HG03460 (cell line): ENCODE measurements around the gene PPFIA3.
"Not testable (repeated sequence)": the region's sequence is repeated elsewhere in the genome, so short reads cannot be mapped to it uniquely, and the experiment has no call there.

Source experiments
- ATAC-seq: cut with Tn5 transposase; IDR thresholded peaks from one replicate; pipeline ENCODE4 v1.9.1; 2021; ENCODE audit not compliant: unreplicated experiment

PPFIA3 gene

DNA sequence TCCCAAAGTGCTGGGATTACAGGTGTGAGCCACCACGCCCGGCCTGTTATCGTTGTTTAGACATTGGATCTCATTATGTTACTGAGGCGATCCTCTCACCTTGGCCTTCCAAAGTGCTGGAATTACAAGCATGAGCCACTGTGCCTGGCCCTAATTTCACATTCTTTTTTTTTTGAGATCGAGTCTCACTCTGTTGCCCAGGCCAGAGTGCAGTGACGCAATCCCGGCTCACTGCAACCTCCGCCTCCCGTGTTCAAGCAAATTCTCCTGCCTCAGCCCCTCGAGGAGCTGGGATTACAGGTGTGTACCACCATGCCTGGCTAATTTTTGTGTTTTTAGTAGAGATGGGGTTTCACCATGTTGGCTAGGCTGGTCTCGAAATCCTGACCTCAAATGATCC is 3.9 kb downstream of the PPFIA3 start:
- ATAC-seq: not testable (repeated sequence)

DNA sequence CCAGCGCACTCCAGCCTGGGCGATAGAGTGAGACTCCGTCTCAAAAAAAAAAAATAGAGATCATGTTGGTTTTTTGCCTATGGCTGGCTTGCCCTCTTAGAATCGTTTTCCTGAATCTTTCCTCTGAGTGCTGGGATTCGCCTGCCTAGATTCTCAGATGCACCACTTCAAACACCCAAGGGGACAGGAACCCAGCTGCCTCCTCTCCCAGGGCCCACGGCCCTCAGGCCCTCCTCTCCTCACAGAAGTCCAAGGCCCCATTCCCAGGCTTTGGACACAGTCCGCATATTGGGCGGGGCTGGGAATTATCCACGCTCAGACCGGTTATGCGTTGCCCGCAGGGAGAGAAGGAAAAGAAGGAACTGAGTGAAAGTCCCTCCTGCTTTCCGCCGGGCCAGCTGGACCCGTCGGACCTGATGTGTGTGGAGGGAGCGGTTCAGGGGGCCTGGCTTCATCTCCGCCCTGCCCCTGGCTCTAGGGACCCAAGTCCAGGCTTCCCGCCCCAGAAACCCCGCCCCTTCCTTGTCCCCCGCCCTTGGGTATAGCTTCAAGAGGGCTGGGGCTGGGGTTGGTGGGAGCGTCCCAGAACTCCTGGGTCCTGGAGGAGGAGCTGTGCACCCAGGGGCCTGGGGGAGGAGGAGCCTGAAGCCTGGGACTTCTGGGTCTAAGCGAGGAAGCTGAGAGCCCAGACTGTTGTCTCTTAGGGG is 5.8 kb downstream of the PPFIA3 start:
- no peak for ATAC-seq

DNA sequence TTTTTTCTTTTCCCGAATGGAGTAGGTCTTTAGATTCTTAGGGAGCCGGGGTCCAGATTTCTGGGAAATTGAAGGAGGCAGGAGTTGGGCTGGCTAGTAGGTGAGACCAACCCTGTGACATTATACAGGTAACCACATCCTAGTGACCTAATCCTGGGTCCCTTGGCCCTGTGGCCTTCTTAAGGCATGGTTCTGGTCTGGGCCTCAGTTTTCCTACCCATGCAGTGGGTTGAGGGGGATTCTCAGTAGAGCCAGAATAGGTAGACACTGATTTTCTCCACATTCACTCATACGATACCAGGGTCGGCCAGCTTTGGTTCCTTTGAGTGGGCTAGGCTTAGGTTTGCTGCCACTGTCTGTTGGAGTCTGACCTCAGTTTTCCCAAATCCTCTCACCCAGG is 7.2 kb downstream of the PPFIA3 start:
- no peak for ATAC-seq

DNA sequence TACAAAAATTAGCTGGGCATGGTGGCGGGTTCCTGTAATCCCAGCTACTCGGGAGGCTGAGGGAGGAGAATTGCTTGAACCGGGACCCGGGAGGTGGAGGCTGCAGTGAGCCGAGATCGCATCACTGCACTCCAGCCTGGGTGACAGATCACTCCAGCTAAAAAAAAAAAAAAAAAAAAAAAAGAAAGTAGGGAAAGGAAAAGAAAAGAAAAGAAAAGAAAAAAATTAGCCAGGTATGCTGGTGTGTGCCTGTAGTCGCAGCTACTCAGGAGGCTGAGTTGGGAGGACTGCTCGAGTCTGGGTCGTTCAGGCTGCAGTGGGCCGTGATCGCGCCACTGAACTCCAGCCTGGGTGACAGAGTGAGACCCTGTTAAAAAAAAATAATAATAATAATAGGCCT is 7.9 kb downstream of the PPFIA3 start:
- not testable (repeated sequence) for ATAC-seq

DNA sequence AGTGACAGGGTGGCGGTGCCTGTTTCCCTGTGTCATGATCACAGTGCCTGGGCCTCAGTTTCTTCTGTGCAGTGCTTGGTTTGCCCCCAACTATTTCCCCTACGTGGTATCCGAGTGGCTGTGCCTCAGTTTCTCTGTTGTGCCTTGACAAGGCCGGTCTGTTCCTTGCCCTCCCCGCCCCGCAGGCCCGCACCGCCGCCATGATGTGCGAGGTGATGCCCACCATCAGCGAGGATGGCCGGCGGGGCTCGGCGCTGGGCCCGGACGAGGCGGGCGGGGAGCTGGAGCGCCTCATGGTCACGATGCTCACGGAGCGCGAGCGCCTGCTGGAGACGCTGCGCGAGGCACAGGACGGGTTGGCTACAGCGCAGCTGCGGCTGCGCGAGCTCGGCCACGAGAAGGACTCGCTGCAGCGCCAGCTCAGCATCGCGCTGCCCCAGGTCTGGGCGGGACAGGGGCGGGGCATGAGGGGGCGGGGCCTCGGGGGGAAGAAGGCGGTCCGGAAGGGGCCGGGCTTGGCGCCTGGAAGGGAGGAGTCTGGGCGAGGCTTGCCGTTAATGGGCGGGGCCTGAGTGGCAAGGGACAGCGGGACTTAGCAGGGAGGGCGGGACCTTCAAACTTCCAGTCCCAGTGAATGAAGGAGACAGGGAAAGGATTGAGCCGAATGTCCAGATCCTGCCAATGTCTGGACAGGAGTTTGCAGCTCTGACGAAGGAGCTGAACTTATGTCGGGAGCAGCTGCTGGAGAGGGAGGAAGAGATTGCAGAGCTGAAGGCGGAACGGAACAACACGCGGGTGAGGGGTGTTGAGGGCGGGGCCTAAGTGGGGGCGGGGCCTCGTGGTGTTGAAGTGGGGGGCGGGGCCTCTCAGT is 8.6 kb downstream of the PPFIA3 start:
- peak; percentile 84 for ATAC-seq

DNA sequence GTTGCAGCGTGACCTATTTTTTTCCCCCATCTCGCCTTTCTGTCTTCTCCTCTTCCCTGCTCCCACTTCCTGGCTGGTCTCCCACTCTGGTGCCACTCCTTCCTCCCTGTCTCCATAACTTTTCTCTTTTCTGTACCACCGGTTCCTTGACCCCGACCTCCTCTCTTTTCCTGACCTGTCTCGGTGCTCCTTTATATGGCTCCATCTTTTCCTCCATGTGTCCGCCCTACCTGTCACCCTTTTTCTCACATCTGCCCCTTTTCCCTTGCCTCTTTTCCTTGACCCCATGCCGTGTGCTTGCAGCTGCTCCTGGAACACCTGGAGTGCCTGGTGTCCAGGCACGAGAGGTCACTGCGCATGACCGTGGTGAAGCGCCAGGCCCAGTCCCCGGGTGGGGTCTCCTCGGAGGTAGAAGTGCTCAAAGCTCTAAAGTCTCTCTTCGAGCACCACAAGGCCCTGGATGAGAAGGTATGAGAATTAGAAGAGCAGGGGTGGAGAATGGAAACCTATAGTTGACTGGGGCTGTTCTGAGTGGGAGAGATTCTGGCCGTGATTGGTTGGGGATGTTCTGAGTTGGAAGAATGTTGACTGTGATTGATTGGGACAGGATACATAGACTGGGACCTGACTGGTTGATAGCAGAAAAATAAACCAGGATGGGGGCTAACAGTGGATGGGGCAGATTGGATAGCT is 9.3 kb downstream of the PPFIA3 start:
- no peak for ATAC-seq

DNA sequence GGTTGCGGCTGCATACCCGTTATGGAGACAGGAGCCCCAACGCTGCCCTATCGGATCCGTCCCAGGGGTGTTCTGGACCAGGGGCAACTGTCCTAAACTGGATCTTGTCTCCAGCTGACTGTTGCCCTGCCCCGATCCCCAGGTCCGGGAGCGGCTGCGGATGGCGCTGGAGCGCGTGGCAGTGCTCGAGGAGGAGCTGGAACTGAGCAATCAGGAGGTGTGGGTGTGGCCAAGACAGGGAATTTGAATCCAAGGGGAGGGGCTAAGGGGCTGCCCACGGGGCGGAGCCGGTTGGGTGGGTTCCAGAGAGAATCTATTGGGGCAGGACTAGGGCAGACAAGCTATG is 9.9 kb downstream of the PPFIA3 start:
- ATAC-seq: no peak

DNA sequence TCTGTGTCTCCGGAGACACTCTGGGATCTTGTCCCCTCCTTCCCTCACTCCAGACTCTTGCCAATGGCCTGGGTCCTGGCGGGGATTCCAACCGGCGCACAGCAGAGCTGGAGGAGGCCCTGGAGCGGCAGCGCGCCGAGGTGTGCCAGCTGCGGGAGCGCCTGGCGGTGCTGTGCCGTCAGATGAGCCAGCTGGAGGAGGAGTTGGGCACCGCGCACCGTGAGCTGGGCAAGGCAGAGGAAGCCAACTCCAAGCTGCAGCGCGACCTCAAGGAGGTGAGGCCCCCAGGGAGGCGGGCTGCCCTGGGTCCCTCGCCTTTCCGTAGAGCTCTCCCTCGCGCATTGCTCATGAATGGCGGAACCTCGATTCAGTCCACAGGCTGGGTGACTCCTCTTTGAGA is 11.0 kb downstream of the PPFIA3 start:
- ATAC-seq: no peak

DNA sequence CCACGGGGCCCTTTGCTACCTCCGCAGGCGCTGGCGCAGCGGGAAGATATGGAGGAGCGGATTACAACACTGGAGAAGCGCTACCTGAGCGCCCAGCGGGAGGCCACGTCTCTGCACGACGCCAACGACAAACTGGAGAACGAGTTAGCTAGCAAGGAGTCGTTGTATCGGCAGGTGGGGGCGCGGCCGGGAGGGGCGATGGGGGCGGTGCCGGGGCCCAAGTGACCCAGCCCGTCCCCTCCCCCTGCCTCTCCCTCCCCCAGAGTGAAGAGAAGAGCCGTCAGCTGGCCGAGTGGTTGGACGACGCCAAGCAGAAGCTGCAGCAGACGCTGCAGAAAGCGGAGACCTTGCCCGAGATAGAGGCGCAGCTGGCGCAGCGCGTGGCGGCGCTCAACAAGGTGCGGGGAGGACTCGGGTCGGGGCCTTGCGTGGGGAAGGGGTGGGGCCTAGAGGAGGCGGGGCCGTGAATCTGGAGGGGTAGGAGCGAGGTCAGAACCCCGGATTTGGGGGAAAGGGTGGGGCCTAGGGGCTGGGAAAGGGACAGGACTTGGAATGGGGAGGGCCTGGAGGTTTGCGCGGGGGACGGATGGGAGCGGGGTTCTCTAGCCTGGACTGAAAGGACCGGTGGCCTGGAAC is 13.7 kb downstream of the PPFIA3 start:
- no peak for ATAC-seq

- no peak for ATAC-seq
Measured at GRCh38 chr19:49133621-49134454, 14.5 kb downstream of the PPFIA3 start.

GRCh38 chr19:49135686-49136085 is 16.3 kb downstream of the PPFIA3 start:
- ATAC-seq: no peak

DNA sequence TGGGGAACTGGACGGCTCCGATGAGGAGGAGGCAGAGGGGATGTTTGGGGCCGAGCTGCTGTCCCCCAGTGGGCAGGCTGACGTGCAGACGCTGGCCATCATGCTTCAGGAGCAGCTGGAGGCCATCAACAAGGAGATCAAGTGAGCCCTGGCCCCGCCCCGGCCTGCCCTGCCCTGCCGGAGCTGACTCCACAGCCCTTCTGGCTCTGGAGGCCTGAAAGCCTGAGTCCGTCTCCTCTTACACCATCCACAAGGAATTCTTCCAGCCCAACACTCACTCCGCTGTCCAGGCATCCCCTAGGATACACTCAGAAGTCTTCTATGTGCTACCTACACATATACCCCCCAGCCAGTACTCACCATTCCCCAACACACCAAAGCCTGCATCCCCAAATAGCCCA is 17.4 kb downstream of the PPFIA3 start:
- ATAC-seq: no peak

GRCh38 chr19:49140951-49141350 is 21.6 kb downstream of the PPFIA3 start:
- no peak for ATAC-seq

- ATAC-seq: no peak
Measured at GRCh38 chr19:49141352-49141751, 22.0 kb downstream of the PPFIA3 start.

DNA sequence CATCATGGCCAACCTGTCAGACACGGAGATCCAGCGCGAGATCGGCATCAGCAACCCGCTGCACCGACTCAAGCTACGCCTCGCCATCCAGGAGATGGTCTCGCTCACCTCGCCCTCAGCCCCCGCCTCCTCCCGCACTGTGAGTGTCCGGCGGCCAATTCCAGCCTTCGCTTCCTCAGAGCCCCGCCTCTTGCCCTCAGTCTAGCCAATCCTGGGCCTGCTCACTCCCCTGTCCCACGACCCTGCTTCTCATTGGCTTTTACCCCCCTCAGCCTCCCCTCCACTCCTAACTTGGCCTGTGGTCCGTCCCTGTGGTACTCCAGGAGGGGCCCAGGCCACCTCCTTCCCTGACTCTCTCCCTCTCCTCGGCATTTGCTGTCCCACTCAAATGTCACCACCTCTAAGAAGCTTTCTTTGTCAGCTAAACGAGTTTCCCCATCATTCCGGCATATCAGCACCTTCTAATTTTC is 23.6 kb downstream of the PPFIA3 start:
- ATAC-seq: no peak

DNA sequence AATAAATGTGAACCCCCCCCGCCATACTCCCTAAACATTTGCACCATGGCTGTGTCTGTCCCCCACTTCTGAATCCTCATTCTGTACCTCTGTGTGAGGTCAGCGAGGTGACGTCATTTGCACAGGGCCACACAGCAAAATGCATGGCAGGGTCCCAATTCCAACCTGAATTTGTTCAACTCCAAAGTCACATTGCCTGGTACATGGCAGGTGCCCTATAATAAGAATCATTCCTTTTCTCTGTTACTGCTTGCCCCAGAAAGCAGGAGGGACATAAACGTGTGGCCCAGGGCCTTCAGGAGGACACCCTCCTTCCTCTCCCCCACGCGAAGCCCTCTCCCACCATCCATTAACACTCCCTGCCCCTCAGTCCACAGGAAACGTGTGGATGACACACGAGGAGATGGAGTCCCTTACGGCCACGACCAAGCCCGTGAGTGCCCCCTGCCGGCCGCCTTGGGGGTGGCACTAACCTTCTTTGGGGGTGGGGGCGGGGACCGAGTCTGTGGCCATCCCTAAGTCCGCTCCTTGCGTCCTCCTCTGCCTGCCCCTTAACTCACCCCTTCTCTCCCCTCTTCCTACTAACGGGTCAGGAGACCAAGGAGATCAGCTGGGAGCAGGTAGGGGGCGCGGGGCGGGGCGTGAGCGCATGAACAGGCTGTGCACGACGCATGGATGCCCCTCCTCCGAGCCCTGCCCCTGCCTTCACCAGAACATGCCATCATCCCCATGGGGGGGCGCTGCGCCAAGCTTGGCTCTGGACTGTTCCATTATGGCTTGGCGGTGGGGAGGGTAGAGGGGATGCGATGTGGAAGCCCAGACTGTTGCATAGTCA is 26.4 kb downstream of the PPFIA3 start:
- ATAC-seq: no peak

GRCh38 chr19:49146408-49146770 is 27.0 kb downstream of the PPFIA3 start:
- ATAC-seq: not testable (repeated sequence)

GRCh38 chr19:49148044-49148682 is 28.8 kb downstream of the PPFIA3 start:
- no peak for ATAC-seq
